ENCODE data around the gene BNC1.

DNA sequence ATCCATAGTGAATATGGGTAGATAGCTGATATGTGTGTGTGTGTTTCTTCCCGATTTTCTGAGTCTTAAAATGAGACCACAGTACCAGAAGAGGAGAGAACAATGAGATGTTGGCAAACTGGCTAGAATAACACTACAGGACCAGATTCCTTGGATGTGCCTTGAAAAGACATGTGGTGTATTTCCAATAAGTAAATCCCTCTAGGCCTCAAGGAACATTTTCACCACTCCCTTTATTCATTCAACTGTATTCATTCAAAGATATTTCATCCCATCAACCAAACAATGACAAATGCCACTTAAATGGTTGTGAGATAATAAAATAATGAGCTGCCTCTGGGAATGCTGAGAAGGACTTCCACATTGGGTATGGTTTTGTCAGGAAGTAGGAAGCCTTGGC is 8.7 kb upstream of the BNC1 start:
- no peak for TF ChIP-seq EZH2 (IDR thresholded peaks at IDR 0.05; ENCODE audit: borderline replicate concordance, insufficient read depth, low read depth, low read length, poor library complexity, severe bottlenecking)
- TF ChIP-seq, protein P1, sequence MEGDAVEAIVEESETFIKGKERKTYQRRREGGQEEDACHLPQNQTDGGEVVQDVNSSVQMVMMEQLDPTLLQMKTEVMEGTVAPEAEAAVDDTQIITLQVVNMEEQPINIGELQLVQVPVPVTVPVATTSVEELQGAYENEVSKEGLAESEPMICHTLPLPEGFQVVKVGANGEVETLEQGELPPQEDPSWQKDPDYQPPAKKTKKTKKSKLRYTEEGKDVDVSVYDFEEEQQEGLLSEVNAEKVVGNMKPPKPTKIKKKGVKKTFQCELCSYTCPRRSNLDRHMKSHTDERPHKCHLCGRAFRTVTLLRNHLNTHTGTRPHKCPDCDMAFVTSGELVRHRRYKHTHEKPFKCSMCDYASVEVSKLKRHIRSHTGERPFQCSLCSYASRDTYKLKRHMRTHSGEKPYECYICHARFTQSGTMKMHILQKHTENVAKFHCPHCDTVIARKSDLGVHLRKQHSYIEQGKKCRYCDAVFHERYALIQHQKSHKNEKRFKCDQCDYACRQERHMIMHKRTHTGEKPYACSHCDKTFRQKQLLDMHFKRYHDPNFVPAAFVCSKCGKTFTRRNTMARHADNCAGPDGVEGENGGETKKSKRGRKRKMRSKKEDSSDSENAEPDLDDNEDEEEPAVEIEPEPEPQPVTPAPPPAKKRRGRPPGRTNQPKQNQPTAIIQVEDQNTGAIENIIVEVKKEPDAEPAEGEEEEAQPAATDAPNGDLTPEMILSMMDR (IDR thresholded peaks at IDR 0.05): no peak
